Measurements from ENCODE around the gene BMF. TPM values are rescaled to one million over a fixed set of nuclear protein-coding genes. Genes with fewer than 3 reads are reported as not detected.

The BMF gene
- total RNA-seq, 1 experiment from 2014 or later = 13.2 TPM

DNA sequence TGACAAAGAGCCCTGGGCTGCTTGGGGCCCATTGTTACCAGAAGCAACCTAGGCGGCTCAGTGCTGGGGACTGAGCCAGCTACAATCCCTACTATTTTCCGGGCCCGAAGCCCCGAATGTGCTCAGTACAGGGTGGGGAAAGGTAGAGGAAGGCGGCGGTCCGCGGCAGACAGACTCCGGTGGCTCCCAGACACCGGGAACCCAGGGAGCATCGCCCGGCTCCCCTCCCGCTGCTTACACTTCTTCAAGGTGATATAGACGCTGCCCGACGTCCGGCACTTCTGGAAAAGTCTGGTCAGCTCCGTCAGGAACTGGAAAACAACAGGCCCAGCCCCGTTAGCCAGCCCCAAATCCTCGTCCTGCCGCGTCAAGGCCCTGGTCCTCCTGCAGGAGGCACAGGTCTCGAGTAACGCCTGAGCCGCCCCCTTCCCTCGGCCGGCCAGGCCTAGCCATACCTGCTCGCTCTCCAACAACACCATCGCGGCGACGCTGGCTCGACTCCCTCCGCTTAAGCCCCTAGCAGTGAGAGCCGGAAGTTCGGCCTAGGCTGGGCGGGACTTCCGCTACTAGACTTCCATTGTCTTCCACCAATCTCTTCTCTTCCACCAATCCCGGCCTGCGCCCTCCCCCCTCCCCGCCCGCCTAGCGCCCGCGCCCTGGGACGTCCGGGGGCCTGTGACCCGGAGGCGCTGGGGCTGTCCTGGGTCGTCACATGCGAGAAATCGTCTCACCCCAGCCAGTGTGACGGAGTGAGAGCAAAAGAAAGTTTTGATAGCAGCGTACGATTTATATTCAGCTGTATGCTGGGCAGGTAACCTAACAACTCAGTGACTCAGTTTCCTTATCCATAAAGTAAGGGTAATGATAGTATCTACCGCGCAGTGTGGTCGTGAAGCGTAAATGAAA lies 69.8 kb downstream of the BMF start, which contains the start of gene SRP14:
SRP14 (minus strand) TSS at position 544 of the 906 bp plus-strand sequence; CDS start at position 479, 65 bp downstream.
- Histone ChIP-seq H2BK12ac (ENCODE audit: insufficient read length, low read depth, low read length) (no peak within 1 kb of the TSS), H3K4me1 (ENCODE audit: insufficient read depth, low read length) (no peaks in the 10 kb centered on the region), H3T11ph (ENCODE audit: low read length) (no peak within 1 kb of the TSS), H2AK5ac (ENCODE audit: insufficient read length, low read length) (no peak within 1 kb of the TSS), H3K18ac (ENCODE audit: insufficient read length, low read depth, low read length) (peak within 1 kb of the TSS; percentile 25), H2BK20ac (ENCODE audit: low read depth, low read length, poor library complexity, severe bottlenecking) (no peak within 1 kb of the TSS), H3K27ac (ENCODE audit: insufficient read length, low read depth, low read length) (no peak within 1 kb of the TSS), H3K79me1 (ENCODE audit: insufficient read depth, low read depth, low read length, poor library complexity, severe bottlenecking) (no peaks in the 10 kb centered on the region), H3K79me2 (ENCODE audit: insufficient read depth, low read length) (peaks cover 5% of the 10 kb centered on the region; the same call in 1 of the 2 replicates), H3K56ac (ENCODE audit: insufficient read length, low read depth, low read length) (no peak within 1 kb of the TSS), H3K9me3 (ENCODE audit: control insufficient read depth, low read depth, low read length) (no peaks in the 10 kb centered on the region), H2BK15ac (ENCODE audit: low read depth, low read length) (no peak within 1 kb of the TSS), H2AFZ (ENCODE audit: low read length) (no peak within 1 kb of the TSS), H3K14ac (ENCODE audit: insufficient read depth, low read length) (peak within 1 kb of the TSS; percentile 74), H3K27me3 (ENCODE audit: insufficient read depth, low read length) (no peaks in the 10 kb centered on the region), H3K23ac (ENCODE audit: insufficient read length, low read depth, low read length) (no peak within 1 kb of the TSS), H2BK5ac (ENCODE audit: insufficient read length, low read length) (no peak within 1 kb of the TSS), H4K20me1 (ENCODE audit: control insufficient read depth, insufficient read depth, insufficient read length) (no peaks in the 10 kb centered on the region), H4K8ac (replicated peaks; ENCODE audit: insufficient read length, low read depth, low read length) (no peak within 1 kb of the TSS), H2BK120ac (ENCODE audit: low read depth, low read length, poor library complexity, severe bottlenecking) (no peak within 1 kb of the TSS), H3K4me2 (ENCODE audit: insufficient read depth, insufficient read length, low read length) (peak within 1 kb of the TSS; percentile 70), H4K5ac (ENCODE audit: insufficient read length, low read depth, low read length) (no peak within 1 kb of the TSS), H4K91ac (ENCODE audit: insufficient read length, low read depth, low read length) (no peak within 1 kb of the TSS), H3K4ac (ENCODE audit: low read depth, low read length) (no peak within 1 kb of the TSS), H3K23me2 (ENCODE audit: insufficient read length, low read depth, low read length, poor library complexity, severe bottlenecking) (peaks cover 3% of the 10 kb centered on the region), H3K9ac (ENCODE audit: extremely low read depth, insufficient read length, low read length) (peak within 1 kb of the TSS; percentile 78)
- no peaks in the 10 kb centered on the region for H3K9me3 Mint-ChIP-seq
- no CpG with 5 or more reads among the region's 59 CpGs for WGBS (ENCODE audit: extremely low coverage, insufficient read length, low lambda C conversion rate)
- peak; percentile 95 for DNase-seq
- peaks cover 18 to 20% of the 10 kb centered on the region in 2 experiments for H3K4me1 Mint-ChIP-seq
- H3K4me3 Mint-ChIP-seq = peak within 1 kb of the TSS; percentile 93 to 96
- H3K36me3 Mint-ChIP-seq (ENCODE audit: insufficient read depth in 1 of 3, low read depth in 3 of 3) = peaks cover 18 to 44% (median 41%) of the 10 kb centered on the region in 3 experiments; a peak in 6 of 7 replicates
- TF ChIP-seq, protein P1, sequence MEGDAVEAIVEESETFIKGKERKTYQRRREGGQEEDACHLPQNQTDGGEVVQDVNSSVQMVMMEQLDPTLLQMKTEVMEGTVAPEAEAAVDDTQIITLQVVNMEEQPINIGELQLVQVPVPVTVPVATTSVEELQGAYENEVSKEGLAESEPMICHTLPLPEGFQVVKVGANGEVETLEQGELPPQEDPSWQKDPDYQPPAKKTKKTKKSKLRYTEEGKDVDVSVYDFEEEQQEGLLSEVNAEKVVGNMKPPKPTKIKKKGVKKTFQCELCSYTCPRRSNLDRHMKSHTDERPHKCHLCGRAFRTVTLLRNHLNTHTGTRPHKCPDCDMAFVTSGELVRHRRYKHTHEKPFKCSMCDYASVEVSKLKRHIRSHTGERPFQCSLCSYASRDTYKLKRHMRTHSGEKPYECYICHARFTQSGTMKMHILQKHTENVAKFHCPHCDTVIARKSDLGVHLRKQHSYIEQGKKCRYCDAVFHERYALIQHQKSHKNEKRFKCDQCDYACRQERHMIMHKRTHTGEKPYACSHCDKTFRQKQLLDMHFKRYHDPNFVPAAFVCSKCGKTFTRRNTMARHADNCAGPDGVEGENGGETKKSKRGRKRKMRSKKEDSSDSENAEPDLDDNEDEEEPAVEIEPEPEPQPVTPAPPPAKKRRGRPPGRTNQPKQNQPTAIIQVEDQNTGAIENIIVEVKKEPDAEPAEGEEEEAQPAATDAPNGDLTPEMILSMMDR (conservative IDR thresholded peaks at IDR 0.05) = no peak; the same call in 2 of the 3 replicates
- peak within 1 kb of the TSS; percentile 97 to 99 (median 97) for H3K27ac Mint-ChIP-seq
- H3K27me3 Mint-ChIP-seq (ENCODE audit: low read depth) = no peaks in the 10 kb centered on the region

Data from H9 (cell line).